Aorta (tissue), 5 donors: Measurements from ENCODE around the gene EDA. TPM values are rescaled to one million over a fixed set of nuclear protein-coding genes. Genes with fewer than 3 reads are reported as not detected.

Experiments used
- ATAC-seq: fragments of 200-7000 bp; cut with Tn5 transposase; one replicate; pipeline ENCODE4 v1.9.1; 2022; ENCODE audit warnings: moderate library complexity; ENCODE audit not compliant: low FRiP score
- DNase-seq, 2 donors: peaks; one replicate each; pipeline ENCODE4 v3.0.0-alpha.2; 2020
- H3K27ac ChIP-seq, 2 donors: one replicate each; pipeline ENCODE4 v1.5.1; 2013; ENCODE audit warnings: low read length in 2 of 2, mild to moderate bottlenecking in 2 of 2, moderate library complexity in 2 of 2, control low read depth in 1 of 2, inconsistent platforms in 1 of 2, low read depth in 1 of 2
- H3K27me3 ChIP-seq, 2 donors: one replicate each; pipeline ENCODE4 v1.6.1; 2013; ENCODE audit warnings: control low read depth in 1 of 2, low read length in 1 of 2, mild to moderate bottlenecking in 1 of 2, moderate library complexity in 1 of 2; ENCODE audit not compliant: insufficient read depth in 2 of 2, control insufficient read depth in 1 of 2
- H3K36me3 ChIP-seq, 2 donors: one replicate each; pipeline ENCODE4 v1.6.1; 2013; ENCODE audit warnings: control low read depth in 1 of 2, low read length in 1 of 2, mild to moderate bottlenecking in 1 of 2; ENCODE audit not compliant: insufficient read depth in 2 of 2, control insufficient read depth in 1 of 2
- H3K4me1 ChIP-seq, 2 donors: one replicate each; pipeline ENCODE4 v1.6.1; 2013; ENCODE audit warnings: low read length in 2 of 2, control low read depth in 1 of 2, mild to moderate bottlenecking in 1 of 2, moderate library complexity in 1 of 2; ENCODE audit not compliant: insufficient read depth in 2 of 2, control insufficient read depth in 1 of 2
- H3K4me3 ChIP-seq, 2 donors: one replicate each; pipeline ENCODE4 v1.5.1; 2013; ENCODE audit warnings: low read length in 2 of 2, control low read depth in 1 of 2, mild to moderate bottlenecking in 1 of 2
- H3K9me3 ChIP-seq: one replicate; pipeline ENCODE4 v1.6.1; 2013; ENCODE audit warnings: mild to moderate bottlenecking, low read length; ENCODE audit not compliant: control insufficient read depth
- WGBS, 2 donors: extraction: QIAGEN DNeasy Blood & Tissue Kit; methylation state at CpG; one replicate each; pipeline ENCODE4 v1.1.7; 2013; 5-methylcytosine and 5-hydroxymethylcytosine counted together
- intact Hi-C, 2 donors: fragments of 100-400 bp; cut with DNase I; formaldehyde crosslinking; loops; one replicate each; pipeline versions ENCODE4 v1.14.2 to v1.15.0; 2022
- polyA plus RNA-seq, 2 donors: library from polyadenylated mRNA; stranded (reverse); fragments of 200-250 nt; gene quantifications; one replicate each; pipeline ENCODE4 v1.2.3, GENCODE V29; 2013
- total RNA-seq, 2 donors: library from RNA; stranded (reverse); fragmentation: NEBNext Ultra II Directional; extraction: Animal tissue kit (Norgen Biotek cat#: 25700); gene quantifications; one replicate each; pipeline ENCODE4 v1.2.1, GENCODE V29; 2021
- donor health status: healthy with polysubstance abuse.
- donor health status: Bipolar disorder and iron deficiency.
- donor health status: DM: no; HTN: no; CAD: no.
- donor health status: DM: no; HTN: no; CAD: no.
- donor health status: DM: yes; HTN: yes; CAD: no.

The EDA gene
- total and polyA plus RNA-seq, 4 donors, result 1.7 to 9.0 (median 3.5) TPM

- Histone ChIP-seq H3K27ac (no peak overlapping the region), H3K27me3 (no peaks in the 10 kb centered on the region), H3K9me3 (no peaks in the 10 kb centered on the region), H3K4me3 (no peak overlapping the region), H3K36me3 (no peaks in the 10 kb centered on the region), H3K4me1 (no peaks in the 10 kb centered on the region)
- WGBS, 2 donors, result 5 to 6% methylated on average over 4 of the region's 4 CpGs
- ATAC-seq, result peak; percentile 47
- DNase-seq, result no peak
- intact Hi-C loops, result loop anchor here in 1 of 2 donors (5.0 kb wide), 2 partner anchors 67 to 493 kb away; no protein-coding TSS in a partner anchor
Observed at GRCh38 chrX:70030301-70030767, 414.4 kb downstream of the EDA start.

- no peaks in the 10 kb centered on the region for H3K9me3 ChIP-seq
- H3K4me3 ChIP-seq, result no peak overlapping the region
- no peaks in the 10 kb centered on the region for H3K4me1 ChIP-seq
- no peaks in the 10 kb centered on the region for H3K36me3 ChIP-seq
- no peak overlapping the region for H3K27ac ChIP-seq
- 45 to 55% methylated on average over 2 of the region's 2 CpGs for WGBS, 2 donors
- ATAC-seq (no peak), DNase-seq (no peak)
- H3K27me3 ChIP-seq, result no peaks in the 10 kb centered on the region
- intact Hi-C loops, result loop anchor here in 1 of 2 donors (5.0 kb wide), 2 partner anchors 65 to 495 kb away; no protein-coding TSS in a partner anchor
Observed at GRCh38 chrX:70032792-70033191, 416.9 kb downstream of the EDA start.

- H3K36me3 ChIP-seq, result no peaks in the 10 kb centered on the region
- 61 to 73% methylated on average over 10 of the region's 10 CpGs for WGBS, 2 donors
- DNase-seq, result no peak
- intact Hi-C loops, result loop anchor here in 1 of 2 donors (5.0 kb wide), 2 partner anchors 64 to 496 kb away; no protein-coding TSS in a partner anchor
- H3K4me1 ChIP-seq, result no peaks in the 10 kb centered on the region
- ATAC-seq, result no peak
- no peak overlapping the region for H3K27ac ChIP-seq
- no peaks in the 10 kb centered on the region for H3K27me3 ChIP-seq
- H3K4me3 ChIP-seq, result no peak overlapping the region
- no peaks in the 10 kb centered on the region for H3K9me3 ChIP-seq
Observed at GRCh38 chrX:70033348-70034051, 417.6 kb downstream of the EDA start.

- Histone ChIP-seq H3K27me3 (no peaks in the 10 kb centered on the region), H3K4me3 (no peak overlapping the region), H3K36me3 (no peaks in the 10 kb centered on the region), H3K4me1 (no peaks in the 10 kb centered on the region), H3K9me3 (no peaks in the 10 kb centered on the region), H3K27ac (no peak overlapping the region)
- 63 to 87% methylated on average over 4 of the region's 4 CpGs for WGBS, 2 donors
- no peak for ATAC-seq
- intact Hi-C loops, result loop anchor here in 1 of 2 donors (5.0 kb wide), 2 partner anchors 63 to 497 kb away; no protein-coding TSS in a partner anchor
- DNase-seq, result no peak
Observed at GRCh38 chrX:70034646-70035045, 418.7 kb downstream of the EDA start.

- no peaks in the 10 kb centered on the region for H3K36me3 ChIP-seq
- no peak overlapping the region for H3K27ac ChIP-seq
- H3K4me3 ChIP-seq, result no peak overlapping the region
- H3K27me3 ChIP-seq, result no peaks in the 10 kb centered on the region
- intact Hi-C loops, result no loop called here
- DNase-seq (no peak), ATAC-seq (no peak)
- no peaks in the 10 kb centered on the region for H3K4me1 ChIP-seq
- no peaks in the 10 kb centered on the region for H3K9me3 ChIP-seq
- WGBS, 2 donors, result 77 to 99% methylated on average over 2 of the region's 2 CpGs
Observed at GRCh38 chrX:70038515-70038914, 422.6 kb downstream of the EDA start.

GRCh38 chrX:70038951-70039350, 423.0 kb downstream of the EDA start:
- WGBS, 2 donors, result 79 to 94% methylated on average over 1 of the region's 1 CpG
- Histone ChIP-seq H3K4me1 (no peaks in the 10 kb centered on the region), H3K27ac (no peak overlapping the region), H3K4me3 (no peak overlapping the region), H3K27me3 (no peaks in the 10 kb centered on the region), H3K9me3 (no peaks in the 10 kb centered on the region), H3K36me3 (no peaks in the 10 kb centered on the region)
- ATAC-seq, result no peak
- no peak for DNase-seq
- intact Hi-C loops, result no loop called here

- Histone ChIP-seq H3K27ac (no peak overlapping the region), H3K9me3 (no peaks in the 10 kb centered on the region), H3K4me1 (no peaks in the 10 kb centered on the region), H3K4me3 (no peak overlapping the region), H3K36me3 (no peaks in the 10 kb centered on the region), H3K27me3 (no peaks in the 10 kb centered on the region)
- intact Hi-C loops, result no loop called here
- no peak for ATAC-seq
- DNase-seq, result no peak
- whole genome bisulfite sequencing, 2 donors, result 80 to 95% methylated on average over 2 of the region's 2 CpGs
Observed at GRCh38 chrX:70039758-70040157, 423.8 kb downstream of the EDA start.

- H3K27ac ChIP-seq, result no peak overlapping the region
- ATAC-seq (no peak), DNase-seq (no peak)
- H3K4me3 ChIP-seq, result no peak overlapping the region
- H3K4me1 ChIP-seq, result no peaks in the 10 kb centered on the region
- no peaks in the 10 kb centered on the region for H3K27me3 ChIP-seq
- H3K36me3 ChIP-seq, result no peaks in the 10 kb centered on the region
- 76 to 91% methylated on average over 6 of the region's 6 CpGs for WGBS, 2 donors
- intact Hi-C loops, result no loop called here
- H3K9me3 ChIP-seq, result no peaks in the 10 kb centered on the region
Observed at GRCh38 chrX:70041993-70042392, 426.1 kb downstream of the EDA start.
